NB4 (cell line): ENCODE data around the gene KLRD1.
"Not testable (repeated sequence)": the region's sequence is repeated elsewhere in the genome, so short reads cannot be mapped to it uniquely, and the experiment has no call there.

Source experiments
- DNase-seq: peaks from one replicate; pipeline ENCODE4 v3.0.0; 2010; ENCODE audit warnings: low read depth
- H3K4me3 ChIP-seq: one replicate; pipeline ENCODE4 v1.5.1; 2011; ENCODE audit warnings: mild to moderate bottlenecking, low read depth, low read length, moderate library complexity
- CTCF ChIP-seq: IDR thresholded peaks from one replicate; pipeline ENCODE4 v1.5.1; 2012; ENCODE audit warnings: low read depth, low read length
- MAX ChIP-seq: IDR thresholded peaks from 2 replicates; pipeline ENCODE4 v1.6.1; 2011; ENCODE audit warnings: low read depth, low read length
- MYC ChIP-seq: IDR thresholded peaks from 2 replicates; pipeline ENCODE4 v1.6.1; 2011; ENCODE audit warnings: low read depth, low read length
- POLR2A ChIP-seq: IDR thresholded peaks from 2 replicates; pipeline ENCODE4 v1.6.1; 2011; ENCODE audit warnings: mild to moderate bottlenecking; ENCODE audit not compliant: insufficient read length; ENCODE audit errors: extremely low read depth

KLRD1 gene

GRCh38 chr12:10363914-10364814 lies 56.5 kb downstream of the KLRD1 start:
- TF ChIP-seq CTCF (no peak), MAX (0 out of 2 replicates have a peak, but pooled peaks have one; percentile 17), POLR2A (peak; percentile 29), MYC (no peak)
- peak; percentile 60 for DNase-seq
- H3K4me3 ChIP-seq, result peak overlapping the region; percentile 83

GRCh38 chr12:10364815-10365622 lies 57.3 kb downstream of the KLRD1 start:
- peak; percentile 83 for DNase-seq
- no peak for TF ChIP-seq POLR2A
- TF ChIP-seq MYC, result no peak
- H3K4me3 ChIP-seq, result peak overlapping the region; percentile 83

GRCh38 chr12:10365696-10366405 lies 58.2 kb downstream of the KLRD1 start:
- TF ChIP-seq CTCF (no peak), POLR2A (no peak), MAX (no peak), MYC (no peak)
- H3K4me3 ChIP-seq, result peak overlapping the region; percentile 83
- peak; percentile 25 for DNase-seq

- peak; percentile 74 for DNase-seq
- H3K4me3 ChIP-seq, result no peak overlapping the region
These were observed 59.2 kb downstream of the KLRD1 start for GRCh38 chr12:10366875-10367274.

GRCh38 chr12:10367714-10368113 lies 60.0 kb downstream of the KLRD1 start:
- not testable (repeated sequence) for H3K4me3 ChIP-seq, DNase-seq

More at GRCh38 chr12:10366875-10367274, 59.2 kb downstream of the KLRD1 start:
- TF ChIP-seq POLR2A, result no peak
- peak; percentile 48 for TF ChIP-seq CTCF

GRCh38 chr12:10368206-10369171 lies 60.8 kb downstream of the KLRD1 start:
- peak; percentile 17 for DNase-seq
- TF ChIP-seq CTCF (no peak), MYC (no peak), MAX (no peak), POLR2A (no peak)
- H3K4me3 ChIP-seq, result no peak overlapping the region
